ENCODE data around the gene ADGRG1. TPM values are rescaled to one million over a fixed set of nuclear protein-coding genes. Genes with fewer than 3 reads are reported as not detected.
A peak's percentile ranks its signal among the peaks of the same experiment; 100 is the strongest.

Gene ADGRG1
- polyA plus RNA-seq, 4 donors, result 4.1 to 158 (median 26.0) TPM

DNA sequence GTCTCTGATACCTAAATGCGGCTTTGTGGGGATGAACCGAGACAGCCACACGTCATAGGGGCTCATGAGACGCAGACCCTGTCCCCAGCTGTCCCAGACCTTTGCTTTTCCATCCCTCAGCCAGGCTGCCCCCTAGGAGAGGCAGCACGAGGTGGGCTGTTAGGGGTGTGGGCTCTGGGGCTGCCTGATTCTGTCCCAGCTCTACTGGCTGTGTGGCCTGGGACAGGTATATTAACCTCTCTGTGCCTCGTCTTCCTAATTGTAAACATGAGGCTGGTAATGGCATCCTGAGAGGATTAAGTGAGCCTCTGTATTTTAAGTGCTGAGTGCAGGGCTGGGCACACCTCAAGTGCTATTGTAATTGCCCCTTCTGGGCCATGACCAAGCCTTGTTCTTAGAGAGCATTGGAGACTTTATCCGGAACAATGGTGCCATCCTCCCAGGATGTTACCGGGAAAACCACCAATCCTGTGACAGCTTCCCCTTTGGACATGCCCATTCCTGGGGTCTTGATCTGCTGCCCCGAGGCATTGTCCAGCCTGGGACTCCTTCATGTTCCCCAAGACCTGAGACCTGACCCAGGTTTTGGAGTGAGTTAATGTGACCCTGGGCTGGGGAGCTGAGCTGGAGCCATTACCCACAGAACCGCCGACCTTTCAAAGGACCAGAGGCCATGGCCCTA, 5.1 kb downstream of the ADGRG1 start:
- Histone ChIP-seq H3K36me3 (ENCODE audit: control insufficient read depth in 3 of 3, insufficient read depth in 2 of 3, low read depth in 1 of 3, low read length in 3 of 3) (peaks cover 0 to 64% (median 0%) of the 10 kb centered on the region in 3 donors), H3K27me3 (ENCODE audit: control insufficient read depth in 3 of 3, insufficient read depth in 3 of 3, low read length in 3 of 3) (no peaks in the 10 kb centered on the region), H3K27ac (ENCODE audit: low read depth in 1 of 3, low read length in 2 of 3) (peak overlapping the region in 2 of 3 donors; percentile 33 to 94), H3K4me3 (ENCODE audit: low read depth in 1 of 3, low read length in 3 of 3) (no peak overlapping the region), H3K9me3 (ENCODE audit: control insufficient read depth in 2 of 2, insufficient read depth in 1 of 2, low read depth in 1 of 2, low read length in 1 of 2) (no peaks in the 10 kb centered on the region), H3K4me1 (ENCODE audit: control insufficient read depth in 3 of 3, insufficient read depth in 2 of 3, low read depth in 1 of 3, low read length in 2 of 3) (peaks cover 0 to 56% (median 8%) of the 10 kb centered on the region in 3 donors)
- no peak for DNase-seq
- no peak for FAIRE-seq
- 82 to 90% (median 88%) methylated on average over 11 of the region's 11 CpGs for WGBS, 3 donors

DNA sequence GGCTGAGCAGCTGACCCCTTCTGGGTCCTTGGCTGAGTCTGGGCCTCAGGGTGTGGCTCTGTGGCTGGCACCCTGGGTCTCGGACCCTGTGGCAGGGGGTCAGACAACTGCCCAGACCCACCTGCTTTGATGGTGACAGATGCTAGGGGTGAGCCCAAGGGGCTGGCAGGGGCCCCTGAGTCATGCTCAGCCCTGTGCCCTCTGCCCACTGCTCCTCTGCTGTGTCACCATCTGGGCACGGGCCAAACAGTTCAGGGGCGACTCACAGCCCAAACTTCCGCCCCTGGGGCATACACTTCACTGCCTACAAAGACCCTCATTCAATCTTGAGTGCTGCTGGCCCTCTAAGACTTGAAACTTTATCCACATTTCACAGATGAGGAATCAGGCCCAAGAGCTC, 5.7 kb downstream of the ADGRG1 start:
- no peaks in the 10 kb centered on the region for H3K27me3 ChIP-seq (ENCODE audit: control insufficient read depth in 3 of 3, insufficient read depth in 3 of 3, low read length in 3 of 3)
- no peaks in the 10 kb centered on the region for H3K9me3 ChIP-seq (ENCODE audit: control insufficient read depth in 2 of 2, insufficient read depth in 1 of 2, low read depth in 1 of 2, low read length in 1 of 2)
- DNase-seq (peak in 1 of 2 donors; percentile 32), FAIRE-seq (no peak)
- H3K36me3 ChIP-seq (ENCODE audit: control insufficient read depth in 3 of 3, insufficient read depth in 2 of 3, low read depth in 1 of 3, low read length in 3 of 3), result peaks cover 0 to 64% (median 0%) of the 10 kb centered on the region in 3 donors
- H3K4me3 ChIP-seq (ENCODE audit: low read depth in 1 of 3, low read length in 3 of 3), result no peak overlapping the region
- H3K4me1 ChIP-seq (ENCODE audit: control insufficient read depth in 3 of 3, insufficient read depth in 2 of 3, low read depth in 1 of 3, low read length in 2 of 3), result peaks cover 0 to 56% (median 8%) of the 10 kb centered on the region in 3 donors
- WGBS, 3 donors, result 9 to 47% (median 39%) methylated on average over 4 of the region's 4 CpGs
- H3K27ac ChIP-seq (ENCODE audit: low read depth in 1 of 3, low read length in 2 of 3), result peak overlapping the region in 2 of 3 donors; percentile 81 to 94

DNA sequence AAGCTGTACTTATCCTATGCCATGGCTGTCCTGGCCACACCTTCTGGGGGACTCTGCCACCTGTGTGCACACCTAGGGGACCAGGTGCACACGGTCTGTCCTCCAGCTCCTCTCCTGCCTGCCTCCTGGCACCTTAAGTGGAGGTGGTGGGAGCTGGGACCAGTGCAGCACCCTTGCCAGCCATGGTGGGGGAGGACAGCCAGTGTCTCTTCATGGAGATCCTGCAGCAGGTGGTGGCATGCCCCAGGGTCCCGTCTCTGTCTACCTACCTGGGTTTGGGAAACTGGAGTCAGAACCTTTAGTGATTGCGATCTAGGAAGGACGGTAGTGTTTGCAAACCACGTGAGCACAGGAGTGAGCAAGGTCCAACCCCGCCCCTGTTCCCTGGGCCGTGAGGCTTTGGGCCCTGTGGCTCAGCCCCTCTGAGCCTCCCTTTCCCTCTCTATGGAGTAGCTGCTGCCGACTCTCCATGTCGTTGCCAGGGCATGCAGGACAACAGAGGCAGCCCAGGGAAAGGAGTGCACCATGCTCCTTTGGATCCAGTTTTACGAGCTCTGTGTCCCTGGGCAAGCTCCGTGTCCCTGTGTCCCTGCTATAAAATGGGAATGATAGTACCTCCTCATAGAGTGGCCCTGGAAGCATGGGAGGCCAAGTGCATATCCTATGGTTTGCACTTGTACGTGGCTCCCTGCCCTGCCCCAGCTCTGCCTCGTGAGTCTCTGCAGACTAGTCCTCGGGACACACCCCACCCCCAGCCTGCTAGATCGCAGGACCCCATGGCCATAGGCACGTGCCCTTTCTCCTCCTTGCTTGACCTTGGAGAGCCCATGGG, 7.1 kb downstream of the ADGRG1 start:
- Histone ChIP-seq H3K4me1 (ENCODE audit: control insufficient read depth in 3 of 3, insufficient read depth in 2 of 3, low read depth in 1 of 3, low read length in 2 of 3) (peaks cover 0 to 57% (median 8%) of the 10 kb centered on the region in 3 donors), H3K9me3 (ENCODE audit: control insufficient read depth in 2 of 2, insufficient read depth in 1 of 2, low read depth in 1 of 2, low read length in 1 of 2) (no peaks in the 10 kb centered on the region), H3K27ac (ENCODE audit: low read depth in 1 of 3, low read length in 2 of 3) (peak overlapping the region; percentile 78 to 94 (median 81)), H3K36me3 (ENCODE audit: control insufficient read depth in 3 of 3, insufficient read depth in 2 of 3, low read depth in 1 of 3, low read length in 3 of 3) (peaks cover 0 to 71% (median 0%) of the 10 kb centered on the region in 3 donors), H3K4me3 (ENCODE audit: low read depth in 1 of 3, low read length in 3 of 3) (peak overlapping the region in 1 of 3 donors; percentile 4), H3K27me3 (ENCODE audit: control insufficient read depth in 3 of 3, insufficient read depth in 3 of 3, low read length in 3 of 3) (no peaks in the 10 kb centered on the region)
- DNase-seq (peak; percentile 93 to 94), FAIRE-seq (no peak)
- WGBS, 3 donors, result 17 to 50% (median 34%) methylated on average over 16 of the region's 16 CpGs

DNA sequence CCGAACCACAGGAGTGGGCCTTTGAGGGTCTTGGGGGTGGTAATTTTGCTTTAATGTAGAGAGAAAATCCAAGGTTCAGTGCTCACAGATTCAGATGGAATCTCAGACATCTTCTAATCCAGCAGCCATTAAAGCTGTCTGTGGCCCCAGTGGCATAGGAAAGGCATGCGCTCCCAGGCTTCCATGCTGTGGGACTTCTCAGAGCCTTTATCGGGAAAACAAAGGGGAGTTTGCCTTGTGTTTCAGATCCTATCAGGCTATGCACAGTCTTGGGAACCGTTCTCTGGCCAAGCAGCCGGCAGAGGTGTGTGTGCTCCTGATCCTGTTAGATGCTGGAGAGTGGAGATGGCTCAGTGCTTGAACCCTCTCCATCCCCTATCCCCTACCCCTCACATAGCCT, 7.8 kb downstream of the ADGRG1 start:
- H3K9me3 ChIP-seq (ENCODE audit: control insufficient read depth in 2 of 2, insufficient read depth in 1 of 2, low read depth in 1 of 2, low read length in 1 of 2), result no peaks in the 10 kb centered on the region
- DNase-seq, result no peak
- H3K27ac ChIP-seq (ENCODE audit: low read depth in 1 of 3, low read length in 2 of 3), result peak overlapping the region; percentile 78 to 94 (median 81)
- no peaks in the 10 kb centered on the region for H3K27me3 ChIP-seq (ENCODE audit: control insufficient read depth in 3 of 3, insufficient read depth in 3 of 3, low read length in 3 of 3)
- no peak for FAIRE-seq
- WGBS, 3 donors, result 78 to 88% (median 87%) methylated on average over 5 of the region's 5 CpGs
- peaks cover 0 to 54% (median 8%) of the 10 kb centered on the region in 3 donors for H3K4me1 ChIP-seq (ENCODE audit: control insufficient read depth in 3 of 3, insufficient read depth in 2 of 3, low read depth in 1 of 3, low read length in 2 of 3)
- H3K36me3 ChIP-seq (ENCODE audit: control insufficient read depth in 3 of 3, insufficient read depth in 2 of 3, low read depth in 1 of 3, low read length in 3 of 3), result peaks cover 0 to 72% (median 0%) of the 10 kb centered on the region in 3 donors
- no peak overlapping the region for H3K4me3 ChIP-seq (ENCODE audit: low read depth in 1 of 3, low read length in 3 of 3)

DNA sequence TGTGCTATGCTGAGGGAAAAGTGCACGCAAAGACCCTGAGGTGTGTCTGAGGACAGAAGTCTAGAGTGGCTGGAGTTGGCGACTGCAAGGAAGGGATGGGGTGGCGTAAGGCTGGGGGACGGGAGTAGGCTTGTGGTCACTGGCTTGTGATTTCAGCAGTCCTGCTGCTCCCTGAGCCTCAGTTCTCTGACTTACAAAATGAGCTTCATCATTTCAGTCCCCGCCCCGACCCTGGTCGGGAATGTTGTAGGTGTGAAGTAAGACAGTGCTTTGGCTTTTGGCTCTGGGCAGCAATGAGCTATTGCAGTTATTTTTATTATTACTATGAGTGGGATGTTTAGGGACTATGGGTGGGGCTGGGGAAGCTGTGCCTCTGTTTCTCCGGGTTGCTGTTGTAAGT, 8.6 kb downstream of the ADGRG1 start:
- H3K4me3 ChIP-seq (ENCODE audit: low read depth in 1 of 3, low read length in 3 of 3), result no peak overlapping the region
- peaks cover 0 to 54% (median 8%) of the 10 kb centered on the region in 3 donors for H3K4me1 ChIP-seq (ENCODE audit: control insufficient read depth in 3 of 3, insufficient read depth in 2 of 3, low read depth in 1 of 3, low read length in 2 of 3)
- H3K27me3 ChIP-seq (ENCODE audit: control insufficient read depth in 3 of 3, insufficient read depth in 3 of 3, low read length in 3 of 3), result no peaks in the 10 kb centered on the region
- peak overlapping the region in 1 of 3 donors; percentile 6 for H3K27ac ChIP-seq (ENCODE audit: low read depth in 1 of 3, low read length in 2 of 3)
- 64 to 74% (median 66%) methylated on average over 8 of the region's 8 CpGs for WGBS, 3 donors
- H3K36me3 ChIP-seq (ENCODE audit: control insufficient read depth in 3 of 3, insufficient read depth in 2 of 3, low read depth in 1 of 3, low read length in 3 of 3), result peaks cover 0 to 72% (median 0%) of the 10 kb centered on the region in 3 donors
- FAIRE-seq, result no peak
- DNase-seq, result no peak
- H3K9me3 ChIP-seq (ENCODE audit: control insufficient read depth in 2 of 2, insufficient read depth in 1 of 2, low read depth in 1 of 2, low read length in 1 of 2), result no peaks in the 10 kb centered on the region

DNA sequence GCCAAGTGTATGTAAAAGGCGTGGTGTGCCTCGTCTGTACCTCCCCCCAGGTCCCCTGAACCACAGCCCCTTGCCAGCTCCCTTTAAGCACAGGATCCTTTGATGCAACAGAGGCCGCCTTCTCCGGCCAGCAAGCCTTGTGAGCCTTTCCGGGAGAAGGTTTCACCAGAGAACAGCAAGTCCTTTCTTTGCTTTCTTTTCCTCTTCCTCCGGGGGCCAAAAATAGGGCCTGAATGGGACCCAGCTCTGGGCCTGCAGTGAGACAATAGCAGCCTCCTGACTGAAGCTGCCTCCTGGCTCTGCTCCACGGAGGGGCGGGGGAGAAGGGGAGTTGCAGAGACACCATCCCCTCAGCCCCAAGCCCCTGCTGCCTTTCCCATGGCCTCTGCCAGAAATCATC, 9.0 kb downstream of the ADGRG1 start:
- Histone ChIP-seq H3K36me3 (ENCODE audit: control insufficient read depth in 3 of 3, insufficient read depth in 2 of 3, low read depth in 1 of 3, low read length in 3 of 3) (peaks cover 0 to 73% (median 0%) of the 10 kb centered on the region in 3 donors), H3K27ac (ENCODE audit: low read depth in 1 of 3, low read length in 2 of 3) (peak overlapping the region in 1 of 3 donors; percentile 40), H3K9me3 (ENCODE audit: control insufficient read depth in 2 of 2, insufficient read depth in 1 of 2, low read depth in 1 of 2, low read length in 1 of 2) (no peaks in the 10 kb centered on the region), H3K27me3 (ENCODE audit: control insufficient read depth in 3 of 3, insufficient read depth in 3 of 3, low read length in 3 of 3) (no peaks in the 10 kb centered on the region), H3K4me1 (ENCODE audit: control insufficient read depth in 3 of 3, insufficient read depth in 2 of 3, low read depth in 1 of 3, low read length in 2 of 3) (peaks cover 0 to 54% (median 8%) of the 10 kb centered on the region in 3 donors), H3K4me3 (ENCODE audit: low read depth in 1 of 3, low read length in 3 of 3) (no peak overlapping the region)
- FAIRE-seq (no peak), DNase-seq (no peak)
- 46 to 65% (median 57%) methylated on average over 8 of the region's 8 CpGs for WGBS, 3 donors

DNA sequence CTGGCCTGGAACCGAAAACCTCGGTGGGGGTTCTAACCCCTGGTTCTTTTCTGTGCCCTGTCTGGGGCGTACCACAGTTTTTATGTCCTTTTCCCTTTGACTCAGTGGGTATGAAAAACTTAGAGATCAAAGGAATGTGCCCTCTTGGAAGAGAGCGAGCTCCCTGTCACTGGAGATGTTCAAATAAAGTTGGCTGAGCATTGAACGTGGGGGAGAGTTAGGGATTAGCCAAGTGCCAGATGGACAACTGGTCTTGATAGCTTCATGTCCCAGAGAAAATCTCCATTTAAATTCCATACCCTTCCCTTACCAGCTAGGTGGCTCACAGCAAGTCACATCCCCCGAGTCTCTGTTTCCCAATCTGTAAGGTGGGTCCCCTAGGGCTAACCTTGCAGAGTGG, 9.5 kb downstream of the ADGRG1 start:
- 75 to 81% (median 78%) methylated on average over 6 of the region's 6 CpGs for WGBS, 3 donors
- peaks cover 0 to 60% (median 8%) of the 10 kb centered on the region in 3 donors for H3K4me1 ChIP-seq (ENCODE audit: control insufficient read depth in 3 of 3, insufficient read depth in 2 of 3, low read depth in 1 of 3, low read length in 2 of 3)
- no peak for DNase-seq
- peaks cover 0 to 74% (median 0%) of the 10 kb centered on the region in 3 donors for H3K36me3 ChIP-seq (ENCODE audit: control insufficient read depth in 3 of 3, insufficient read depth in 2 of 3, low read depth in 1 of 3, low read length in 3 of 3)
- H3K27ac ChIP-seq (ENCODE audit: low read depth in 1 of 3, low read length in 2 of 3), result peak overlapping the region in 1 of 3 donors; percentile 40
- H3K4me3 ChIP-seq (ENCODE audit: low read depth in 1 of 3, low read length in 3 of 3), result no peak overlapping the region
- FAIRE-seq, result no peak
- no peaks in the 10 kb centered on the region for H3K27me3 ChIP-seq (ENCODE audit: control insufficient read depth in 3 of 3, insufficient read depth in 3 of 3, low read length in 3 of 3)
- no peaks in the 10 kb centered on the region for H3K9me3 ChIP-seq (ENCODE audit: control insufficient read depth in 2 of 2, insufficient read depth in 1 of 2, low read depth in 1 of 2, low read length in 1 of 2)

DNA sequence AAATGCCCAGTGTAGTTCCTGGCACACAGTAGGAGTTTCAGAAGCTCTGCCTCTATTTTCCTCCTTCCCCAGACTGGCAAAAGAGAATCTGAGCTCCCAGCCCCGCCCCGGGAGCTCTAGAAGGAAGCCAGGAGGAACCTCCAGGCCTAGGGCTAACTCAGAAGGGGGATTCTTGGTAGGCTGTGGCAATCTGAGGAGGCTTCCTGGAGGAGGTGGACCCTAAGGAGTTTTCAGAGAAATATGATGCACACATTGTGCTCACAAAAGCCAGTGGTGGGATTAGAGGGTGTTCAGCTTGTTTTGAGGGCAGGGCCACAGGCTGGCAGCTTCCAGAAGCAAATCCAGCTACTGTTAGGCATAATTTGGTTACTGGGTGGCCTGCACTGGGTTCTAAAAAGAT, 10.0 kb downstream of the ADGRG1 start:
- FAIRE-seq (no peak), DNase-seq (peak in 1 of 2 donors; percentile 18)
- H3K36me3 ChIP-seq (ENCODE audit: control insufficient read depth in 3 of 3, insufficient read depth in 2 of 3, low read depth in 1 of 3, low read length in 3 of 3), result peaks cover 0 to 76% (median 0%) of the 10 kb centered on the region in 3 donors
- H3K27ac ChIP-seq (ENCODE audit: low read depth in 1 of 3, low read length in 2 of 3), result no peak overlapping the region
- no peak overlapping the region for H3K4me3 ChIP-seq (ENCODE audit: low read depth in 1 of 3, low read length in 3 of 3)
- H3K4me1 ChIP-seq (ENCODE audit: control insufficient read depth in 3 of 3, insufficient read depth in 2 of 3, low read depth in 1 of 3, low read length in 2 of 3), result peaks cover under 1 to 64% (median 8%) of the 10 kb centered on the region in 3 donors
- no peaks in the 10 kb centered on the region for H3K27me3 ChIP-seq (ENCODE audit: control insufficient read depth in 3 of 3, insufficient read depth in 3 of 3, low read length in 3 of 3)
- no peaks in the 10 kb centered on the region for H3K9me3 ChIP-seq (ENCODE audit: control insufficient read depth in 2 of 2, insufficient read depth in 1 of 2, low read depth in 1 of 2, low read length in 1 of 2)
- WGBS, 3 donors, result 81 to 88% (median 82%) methylated on average over 2 of the region's 2 CpGs
